Thyroid gland (tissue), 4 donors: Measurements from ENCODE around the gene UBA52.

Source experiments
- POLR2A ChIP-seq, 2 donors: fragments of 450-650 bp; IDR thresholded peaks; one replicate each; pipeline ENCODE4 v1.6.1; 2017; ENCODE audit warnings: antibody characterized with exemption in 2 of 2, mild to moderate bottlenecking in 2 of 2, moderate library complexity in 1 of 2
- TF ChIP-seq, protein P1 (sequence below), 6 experiments: fragments of 200-600 bp in 3 of 6; fragments of 450-650 bp in 3 of 6; sonication (generic) in 3 of 6; IDR thresholded peaks; one replicate each; pipeline ENCODE4 v1.5.1; 2016 to 2019; ENCODE audit warnings: antibody characterized with exemption in 6 of 6, mild to moderate bottlenecking in 2 of 6, inconsistent platforms in 1 of 6, moderate library complexity in 1 of 6

GRCh38 chr19:18536475-18536874, 35.2 kb upstream of the UBA52 start:
- TF ChIP-seq, protein P1, sequence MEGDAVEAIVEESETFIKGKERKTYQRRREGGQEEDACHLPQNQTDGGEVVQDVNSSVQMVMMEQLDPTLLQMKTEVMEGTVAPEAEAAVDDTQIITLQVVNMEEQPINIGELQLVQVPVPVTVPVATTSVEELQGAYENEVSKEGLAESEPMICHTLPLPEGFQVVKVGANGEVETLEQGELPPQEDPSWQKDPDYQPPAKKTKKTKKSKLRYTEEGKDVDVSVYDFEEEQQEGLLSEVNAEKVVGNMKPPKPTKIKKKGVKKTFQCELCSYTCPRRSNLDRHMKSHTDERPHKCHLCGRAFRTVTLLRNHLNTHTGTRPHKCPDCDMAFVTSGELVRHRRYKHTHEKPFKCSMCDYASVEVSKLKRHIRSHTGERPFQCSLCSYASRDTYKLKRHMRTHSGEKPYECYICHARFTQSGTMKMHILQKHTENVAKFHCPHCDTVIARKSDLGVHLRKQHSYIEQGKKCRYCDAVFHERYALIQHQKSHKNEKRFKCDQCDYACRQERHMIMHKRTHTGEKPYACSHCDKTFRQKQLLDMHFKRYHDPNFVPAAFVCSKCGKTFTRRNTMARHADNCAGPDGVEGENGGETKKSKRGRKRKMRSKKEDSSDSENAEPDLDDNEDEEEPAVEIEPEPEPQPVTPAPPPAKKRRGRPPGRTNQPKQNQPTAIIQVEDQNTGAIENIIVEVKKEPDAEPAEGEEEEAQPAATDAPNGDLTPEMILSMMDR (IDR thresholded peaks at IDR 0.05), result no peak
- no peak for TF ChIP-seq POLR2A (IDR thresholded peaks at IDR 0.05)
